Cardiac muscle cell (in vitro differentiated cells and primary cell): ENCODE measurements around the gene TCERG1L. TPM values are rescaled to one million over a fixed set of nuclear protein-coding genes. Genes with fewer than 3 reads are reported as not detected.

ENCODE experiments used
- DNase-seq, 2 donors: peaks; one replicate each; pipeline versions ENCODE4 v3.0.0 to v3.0.0-alpha.2; 2010 to 2017; ENCODE audit warnings: low read depth in 1 of 2, low spot score in 1 of 2
- H3K27ac ChIP-seq: fragments of 200-600 bp; sonication (generic); 2 replicates; pipeline ENCODE4 v1.5.1; 2016
- H3K27me3 ChIP-seq: fragments of 200-600 bp; sonication (generic); 2 replicates; pipeline ENCODE4 v1.6.0; 2016; ENCODE audit warnings: control low read depth
- H3K36me3 ChIP-seq: fragments of 200-600 bp; sonication (generic); 2 replicates; pipeline ENCODE4 v1.5.1; 2016; ENCODE audit warnings: control low read depth
- H3K4me1 ChIP-seq: fragments of 200-600 bp; sonication (generic); 2 replicates; pipeline ENCODE4 v1.8.1; 2017; ENCODE audit warnings: low read depth, mild to moderate bottlenecking, mixed run types
- H3K4me3 ChIP-seq: fragments of 200-600 bp; sonication (generic); 2 replicates; pipeline ENCODE4 v1.5.1; 2016; ENCODE audit warnings: mild to moderate bottlenecking
- H3K9me3 ChIP-seq: fragments of 200-600 bp; sonication (generic); 2 replicates; pipeline ENCODE4 v1.5.1; 2017; ENCODE audit warnings: low read depth, mild to moderate bottlenecking, control low read depth
- polyA plus RNA-seq: library from polyadenylated mRNA; unstranded; fragments of >200 nt; fragmentation: Nextera tagmentation; extraction: Ambion mirVana; gene quantifications from 2 replicates; pipeline ENCODE4 v1.2.1, GENCODE V29; 2016
- total RNA-seq: library from RNA; depleted of rRNA; stranded (reverse); fragments of >200 nt; gene quantifications from 2 replicates; pipeline ENCODE4 v1.2.3, GENCODE V29; 2016
- TF ChIP-seq, protein P1 (sequence below): IDR thresholded peaks from 2 replicates; pipeline ENCODE4 v1.5.1; 2012; ENCODE audit warnings: low read depth, mild to moderate bottlenecking, low read length

The TCERG1L gene
- total and polyA plus RNA-seq, 2 experiments from 2014 or later: 0.12 to 1.9 TPM

DNA sequence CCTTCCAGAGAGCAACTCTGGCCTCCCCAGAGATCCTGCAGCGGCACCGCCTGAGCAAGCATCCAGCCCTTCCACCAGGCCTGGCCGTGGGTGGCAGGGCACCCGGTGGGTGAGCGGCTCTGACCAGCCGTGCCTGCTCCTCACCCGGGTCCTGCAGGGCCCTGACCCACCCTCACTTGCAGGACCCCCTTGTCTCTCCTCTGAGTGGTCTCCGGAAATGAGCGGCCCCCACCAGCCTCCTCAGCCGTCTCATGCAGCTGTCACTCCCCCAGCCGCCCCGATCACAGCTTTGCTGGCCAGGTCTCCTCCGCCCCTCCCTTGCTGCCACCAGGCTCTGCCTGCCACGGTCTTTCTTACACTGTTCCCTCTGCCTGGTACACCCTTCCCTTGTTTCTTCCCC lies 218.2 kb downstream of the TCERG1L start:
- H3K27ac ChIP-seq: no peak overlapping the region
- no peak for DNase-seq
- H3K36me3 ChIP-seq: no peaks in the 10 kb centered on the region
- no peaks in the 10 kb centered on the region for H3K9me3 ChIP-seq
- no peak overlapping the region for H3K4me3 ChIP-seq
- no peaks in the 10 kb centered on the region for H3K27me3 ChIP-seq
- no peaks in the 10 kb centered on the region for H3K4me1 ChIP-seq
- TF ChIP-seq, protein P1, sequence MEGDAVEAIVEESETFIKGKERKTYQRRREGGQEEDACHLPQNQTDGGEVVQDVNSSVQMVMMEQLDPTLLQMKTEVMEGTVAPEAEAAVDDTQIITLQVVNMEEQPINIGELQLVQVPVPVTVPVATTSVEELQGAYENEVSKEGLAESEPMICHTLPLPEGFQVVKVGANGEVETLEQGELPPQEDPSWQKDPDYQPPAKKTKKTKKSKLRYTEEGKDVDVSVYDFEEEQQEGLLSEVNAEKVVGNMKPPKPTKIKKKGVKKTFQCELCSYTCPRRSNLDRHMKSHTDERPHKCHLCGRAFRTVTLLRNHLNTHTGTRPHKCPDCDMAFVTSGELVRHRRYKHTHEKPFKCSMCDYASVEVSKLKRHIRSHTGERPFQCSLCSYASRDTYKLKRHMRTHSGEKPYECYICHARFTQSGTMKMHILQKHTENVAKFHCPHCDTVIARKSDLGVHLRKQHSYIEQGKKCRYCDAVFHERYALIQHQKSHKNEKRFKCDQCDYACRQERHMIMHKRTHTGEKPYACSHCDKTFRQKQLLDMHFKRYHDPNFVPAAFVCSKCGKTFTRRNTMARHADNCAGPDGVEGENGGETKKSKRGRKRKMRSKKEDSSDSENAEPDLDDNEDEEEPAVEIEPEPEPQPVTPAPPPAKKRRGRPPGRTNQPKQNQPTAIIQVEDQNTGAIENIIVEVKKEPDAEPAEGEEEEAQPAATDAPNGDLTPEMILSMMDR: no peak

DNA sequence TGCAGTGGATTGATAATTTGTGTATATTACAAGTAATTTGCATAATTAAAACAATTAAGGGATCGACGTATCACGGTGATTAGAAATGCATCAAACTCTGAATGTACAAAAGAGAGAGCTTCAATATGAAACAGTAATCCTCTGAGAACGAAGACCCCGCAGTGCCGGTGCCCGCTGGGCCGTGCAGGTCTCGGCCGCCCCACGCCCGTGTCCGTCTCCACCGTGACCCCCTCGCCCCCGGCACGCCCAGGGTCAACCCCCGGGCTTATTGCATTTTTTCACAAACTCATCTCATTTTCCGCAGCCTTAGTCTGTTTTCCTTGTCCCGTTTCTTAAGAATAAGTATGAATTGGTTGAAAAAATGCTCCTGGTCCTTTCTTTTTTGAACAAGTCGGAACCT lies 218.6 kb downstream of the TCERG1L start:
- TF ChIP-seq, protein P1: no peak
- Histone ChIP-seq H3K4me3 (no peak overlapping the region), H3K27ac (no peak overlapping the region), H3K4me1 (no peaks in the 10 kb centered on the region), H3K27me3 (no peaks in the 10 kb centered on the region), H3K9me3 (no peaks in the 10 kb centered on the region), H3K36me3 (no peaks in the 10 kb centered on the region)
- no peak for DNase-seq

DNA sequence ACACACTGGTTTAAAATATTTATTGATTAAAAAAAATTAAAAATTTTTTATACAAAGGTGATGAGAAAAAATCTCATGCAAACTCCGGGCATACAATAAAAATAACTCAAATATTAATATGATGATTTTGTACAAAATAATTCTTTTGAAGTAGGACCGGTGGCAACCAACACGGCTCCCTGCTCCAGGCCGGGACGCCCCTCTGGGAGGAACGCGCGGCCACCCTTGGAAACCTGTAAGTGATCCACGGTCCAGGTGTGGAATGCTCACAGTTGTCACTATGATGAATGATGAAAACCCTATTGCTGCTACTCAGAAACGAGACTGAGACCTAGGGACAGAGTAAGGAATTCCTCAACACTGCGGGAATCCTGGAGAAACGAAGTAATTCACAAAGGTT lies 219.1 kb downstream of the TCERG1L start:
- Histone ChIP-seq H3K27me3 (no peaks in the 10 kb centered on the region), H3K27ac (no peak overlapping the region), H3K4me1 (no peaks in the 10 kb centered on the region), H3K36me3 (no peaks in the 10 kb centered on the region), H3K9me3 (no peaks in the 10 kb centered on the region), H3K4me3 (no peak overlapping the region)
- DNase-seq: no peak
- TF ChIP-seq, protein P1: no peak

DNA sequence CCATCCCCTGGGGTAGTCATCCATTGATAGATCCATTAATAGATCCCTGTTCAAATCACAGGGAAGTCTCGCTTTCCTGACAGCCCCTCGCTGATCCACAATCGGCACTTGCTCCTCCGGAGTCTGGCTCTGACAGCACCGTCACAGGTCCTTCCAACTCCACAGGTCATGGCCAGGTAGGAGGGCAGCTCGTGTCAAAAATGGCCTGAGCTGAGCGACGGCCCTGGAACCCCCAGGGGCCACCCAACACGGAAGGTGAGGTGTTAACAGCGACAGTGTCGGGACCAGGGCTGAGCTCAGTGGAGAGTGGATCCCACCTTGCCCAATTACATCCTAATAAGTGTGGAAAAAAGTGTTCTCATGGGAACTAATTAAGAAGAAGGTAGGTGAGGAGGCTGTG lies 219.8 kb downstream of the TCERG1L start:
- Histone ChIP-seq H3K9me3 (no peaks in the 10 kb centered on the region), H3K27ac (no peak overlapping the region), H3K36me3 (no peaks in the 10 kb centered on the region), H3K27me3 (no peaks in the 10 kb centered on the region), H3K4me1 (no peaks in the 10 kb centered on the region), H3K4me3 (no peak overlapping the region)
- DNase-seq: no peak
- TF ChIP-seq, protein P1: no peak

DNA sequence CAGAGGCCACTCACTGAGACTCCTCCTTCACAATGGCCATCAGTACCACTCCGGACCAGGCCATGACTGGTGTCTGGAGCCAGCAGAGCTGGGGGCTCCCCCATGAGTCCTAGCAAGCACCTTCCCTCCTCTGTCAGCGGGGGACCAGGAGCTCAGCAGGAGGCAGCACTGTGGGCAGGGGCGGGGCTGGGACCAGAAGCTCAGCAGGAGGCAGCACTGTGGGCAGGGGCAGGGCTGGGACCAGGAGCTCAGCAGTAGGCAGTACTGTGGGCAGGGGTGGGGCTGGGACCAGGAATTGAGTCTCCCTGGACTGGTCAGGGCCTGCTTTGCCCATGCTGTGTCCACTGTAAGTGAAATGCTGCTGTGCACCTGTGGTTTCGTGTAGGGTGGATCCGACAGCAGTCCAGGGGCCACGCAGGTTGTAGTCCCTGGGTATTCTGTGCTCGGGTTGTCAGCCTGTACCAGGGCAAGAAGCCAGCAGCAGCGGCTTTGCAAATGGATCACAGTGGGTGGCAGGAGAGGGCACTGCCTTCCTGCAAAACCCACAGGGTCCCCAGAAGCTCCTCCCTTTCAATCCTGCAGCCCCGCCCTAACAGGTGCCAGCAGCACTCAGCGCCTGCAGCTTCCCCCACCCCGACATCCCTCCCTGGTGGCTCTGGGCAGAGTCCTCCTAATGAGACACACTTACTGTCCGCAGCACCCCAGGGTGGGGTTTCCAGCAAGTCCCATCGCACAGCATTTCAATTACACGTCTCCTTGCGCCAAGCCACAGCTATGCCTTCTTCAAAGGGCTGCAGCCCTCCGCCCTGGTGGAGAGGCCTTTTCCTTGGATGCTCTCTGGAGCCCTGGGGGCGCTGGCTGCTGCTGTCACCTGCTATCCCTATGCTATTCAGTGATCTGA lies 220.5 kb downstream of the TCERG1L start:
- Histone ChIP-seq H3K36me3 (no peaks in the 10 kb centered on the region), H3K4me1 (no peaks in the 10 kb centered on the region), H3K27me3 (no peaks in the 10 kb centered on the region), H3K27ac (no peak overlapping the region), H3K4me3 (no peak overlapping the region), H3K9me3 (no peaks in the 10 kb centered on the region)
- DNase-seq: no peak
- TF ChIP-seq, protein P1: no peak
